Measurements from ENCODE around the gene SLC44A2. TPM values are rescaled to one million over a fixed set of nuclear protein-coding genes. Genes with fewer than 3 reads are reported as not detected.
A peak's percentile ranks its signal among the peaks of the same experiment; 100 is the strongest.

Gene SLC44A2
- total RNA-seq, 1 donor from 2014 or later, result 41.2 TPM

DNA sequence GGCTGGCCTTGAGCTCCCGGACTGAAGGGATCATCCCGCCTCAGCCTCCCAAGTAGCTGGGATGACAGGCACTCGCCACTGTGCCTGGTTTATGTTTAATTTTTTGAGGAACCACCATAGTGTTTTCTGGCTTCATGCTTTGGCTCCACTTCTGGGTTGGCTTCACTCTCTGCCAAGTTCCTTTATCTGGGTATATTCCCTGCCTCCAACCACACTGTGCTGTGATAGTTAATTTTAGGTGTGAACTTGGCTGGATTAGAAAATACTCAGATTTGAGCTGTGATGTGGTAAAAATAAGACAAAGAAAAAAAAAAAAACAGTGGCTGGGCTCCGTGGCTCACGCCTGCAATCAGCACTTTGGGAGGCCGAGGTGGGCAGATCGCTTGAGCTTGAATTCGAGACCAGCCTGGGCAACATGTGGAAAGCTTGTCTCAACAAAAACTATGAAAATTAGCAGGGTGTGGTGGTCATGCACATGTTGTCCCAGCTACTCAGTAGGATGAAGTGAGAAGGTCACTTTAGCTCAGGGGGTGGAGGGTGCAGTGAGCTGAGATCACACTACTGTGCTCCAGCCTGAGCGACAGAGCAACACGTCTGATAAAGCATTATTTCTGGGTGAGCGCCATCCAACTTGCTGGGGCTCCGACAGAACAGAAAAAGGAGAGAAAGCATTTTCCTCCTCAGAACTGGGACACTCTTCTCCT, 21.3 kb downstream of the SLC44A2 start:
- no peaks in the 10 kb centered on the region for H3K27me3 ChIP-seq (ENCODE audit: control insufficient read depth in 3 of 3, insufficient read depth in 3 of 3, low read length in 3 of 3)
- H3K27ac ChIP-seq (ENCODE audit: low read depth, low read length), result no peak overlapping the region
- H3K4me3 ChIP-seq (ENCODE audit: low read length in 3 of 3), result no peak overlapping the region
- no peak overlapping the region for H3K9ac ChIP-seq (ENCODE audit: low read depth in 1 of 3, low read length in 3 of 3)
- H3K9me3 ChIP-seq (ENCODE audit: control insufficient read depth in 3 of 3, low read length in 3 of 3), result no peaks in the 10 kb centered on the region
- H3K36me3 ChIP-seq (ENCODE audit: control insufficient read depth in 3 of 3, insufficient read depth in 3 of 3, low read length in 3 of 3), result peaks cover 15 to 22% (median 15%) of the 10 kb centered on the region in 3 donors
- peaks cover 19 to 24% (median 20%) of the 10 kb centered on the region in 3 donors for H3K4me1 ChIP-seq (ENCODE audit: control insufficient read depth in 3 of 3, insufficient read depth in 3 of 3, low read length in 3 of 3)

DNA sequence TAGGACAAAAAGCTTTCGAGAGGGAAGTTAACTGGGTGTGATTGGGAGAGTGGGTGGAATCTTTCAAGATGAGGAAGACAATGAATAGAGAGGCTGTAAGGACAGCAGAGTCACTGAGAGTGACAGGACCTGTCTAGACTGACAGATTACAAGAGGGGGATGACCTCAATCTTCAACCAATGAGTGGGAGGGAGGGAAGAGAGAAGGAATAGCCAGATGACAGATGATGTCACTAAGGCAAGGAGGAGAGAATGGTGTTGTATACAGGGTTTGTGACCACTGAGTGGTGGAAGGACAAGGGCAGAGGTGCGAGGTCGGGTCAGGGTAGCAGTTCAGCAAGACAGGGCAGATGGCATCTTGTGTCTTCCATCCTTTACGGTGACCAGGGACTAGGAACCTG, 23.0 kb downstream of the SLC44A2 start:
- H3K9ac ChIP-seq (ENCODE audit: low read depth in 1 of 3, low read length in 3 of 3), result no peak overlapping the region
- no peak overlapping the region for H3K4me3 ChIP-seq (ENCODE audit: low read length in 3 of 3)
- no peak overlapping the region for H3K27ac ChIP-seq (ENCODE audit: low read depth, low read length)
- H3K27me3 ChIP-seq (ENCODE audit: control insufficient read depth in 3 of 3, insufficient read depth in 3 of 3, low read length in 3 of 3), result no peaks in the 10 kb centered on the region
- no peaks in the 10 kb centered on the region for H3K9me3 ChIP-seq (ENCODE audit: control insufficient read depth in 3 of 3, low read length in 3 of 3)
- peaks cover 8 to 11% (median 8%) of the 10 kb centered on the region in 3 donors for H3K36me3 ChIP-seq (ENCODE audit: control insufficient read depth in 3 of 3, insufficient read depth in 3 of 3, low read length in 3 of 3)
- peaks cover 19 to 29% (median 23%) of the 10 kb centered on the region in 3 donors for H3K4me1 ChIP-seq (ENCODE audit: control insufficient read depth in 3 of 3, insufficient read depth in 3 of 3, low read length in 3 of 3)

DNA sequence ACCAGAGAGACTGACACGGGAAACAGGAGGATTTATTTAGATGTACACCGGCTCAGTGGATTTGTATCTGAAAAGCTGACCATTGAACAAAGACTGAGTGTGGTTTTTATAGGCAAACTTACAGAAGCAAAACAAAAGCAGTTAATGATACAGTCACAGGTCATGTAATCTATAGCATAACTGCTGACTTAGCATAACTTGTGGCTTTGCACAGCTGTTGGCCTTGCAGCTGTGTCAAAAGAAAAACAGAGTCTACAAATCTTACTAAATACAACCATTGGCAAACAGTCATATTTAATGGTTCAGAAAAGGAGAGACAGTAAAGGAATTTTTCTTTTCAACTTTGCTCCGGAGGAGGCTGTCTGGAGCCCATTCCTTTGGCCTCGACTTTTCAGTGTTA, 26.5 kb downstream of the SLC44A2 start:
- H3K4me1 ChIP-seq (ENCODE audit: control insufficient read depth in 3 of 3, insufficient read depth in 3 of 3, low read length in 3 of 3), result peaks cover 23 to 31% (median 26%) of the 10 kb centered on the region in 3 donors
- H3K9ac ChIP-seq (ENCODE audit: low read depth in 1 of 3, low read length in 3 of 3), result peak overlapping the region in 1 of 3 donors; percentile 28
- H3K4me3 ChIP-seq (ENCODE audit: low read length in 3 of 3), result no peak overlapping the region
- H3K9me3 ChIP-seq (ENCODE audit: control insufficient read depth in 3 of 3, low read length in 3 of 3), result no peaks in the 10 kb centered on the region
- H3K27me3 ChIP-seq (ENCODE audit: control insufficient read depth in 3 of 3, insufficient read depth in 3 of 3, low read length in 3 of 3), result no peaks in the 10 kb centered on the region
- no peak overlapping the region for H3K27ac ChIP-seq (ENCODE audit: low read depth, low read length)
- H3K36me3 ChIP-seq (ENCODE audit: control insufficient read depth in 3 of 3, insufficient read depth in 3 of 3, low read length in 3 of 3), result peaks cover 4 to 6% (median 4%) of the 10 kb centered on the region in 3 donors

DNA sequence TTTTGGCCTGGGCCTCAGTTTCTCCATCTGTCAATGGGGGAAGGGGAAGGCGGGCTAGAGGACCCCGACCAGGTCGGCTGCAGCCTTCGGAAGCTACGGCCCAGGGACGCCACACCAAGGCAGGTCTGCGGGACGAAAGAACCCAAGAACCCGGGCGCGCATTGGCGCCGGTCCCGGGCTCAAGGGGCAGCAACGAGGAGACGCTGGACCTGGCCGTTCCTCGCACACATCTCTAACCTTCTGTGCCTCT, 28.1 kb downstream of the SLC44A2 start:
- Histone ChIP-seq H3K4me3 (ENCODE audit: low read length in 3 of 3) (peak overlapping the region; percentile 96 to 99 (median 99)), H3K36me3 (ENCODE audit: control insufficient read depth in 3 of 3, insufficient read depth in 3 of 3, low read length in 3 of 3) (peaks cover 4 to 6% (median 4%) of the 10 kb centered on the region in 3 donors), H3K4me1 (ENCODE audit: control insufficient read depth in 3 of 3, insufficient read depth in 3 of 3, low read length in 3 of 3) (peaks cover 24 to 31% (median 26%) of the 10 kb centered on the region in 3 donors), H3K27ac (ENCODE audit: low read depth, low read length) (peak overlapping the region; percentile 100), H3K9me3 (ENCODE audit: control insufficient read depth in 3 of 3, low read length in 3 of 3) (no peaks in the 10 kb centered on the region), H3K9ac (ENCODE audit: low read depth in 1 of 3, low read length in 3 of 3) (peak overlapping the region; percentile 100), H3K27me3 (ENCODE audit: control insufficient read depth in 3 of 3, insufficient read depth in 3 of 3, low read length in 3 of 3) (no peaks in the 10 kb centered on the region)

GRCh38 chr19:10653732-10654609, 28.6 kb downstream of the SLC44A2 start, which contains the start of gene ILF3:
Gene ILF3, plus strand, starts transcription at chr19:10654346. Its CDS starts 16,260 bp downstream, at chr19:10670606.
- Histone ChIP-seq H3K4me3 (ENCODE audit: low read length in 3 of 3) (peak within 1 kb of the TSS; percentile 96 to 99 (median 99)), H3K4me1 (ENCODE audit: control insufficient read depth in 3 of 3, insufficient read depth in 3 of 3, low read length in 3 of 3) (peaks cover 25 to 31% (median 26%) of the 10 kb centered on the region in 3 donors), H3K9me3 (ENCODE audit: control insufficient read depth in 3 of 3, low read length in 3 of 3) (no peaks in the 10 kb centered on the region), H3K27ac (ENCODE audit: low read depth, low read length) (peak within 1 kb of the TSS; percentile 100), H3K9ac (ENCODE audit: low read depth in 1 of 3, low read length in 3 of 3) (peak within 1 kb of the TSS; percentile 100), H3K36me3 (ENCODE audit: control insufficient read depth in 3 of 3, insufficient read depth in 3 of 3, low read length in 3 of 3) (peaks cover 4 to 6% (median 4%) of the 10 kb centered on the region in 3 donors), H3K27me3 (ENCODE audit: control insufficient read depth in 3 of 3, insufficient read depth in 3 of 3, low read length in 3 of 3) (no peaks in the 10 kb centered on the region)

DNA sequence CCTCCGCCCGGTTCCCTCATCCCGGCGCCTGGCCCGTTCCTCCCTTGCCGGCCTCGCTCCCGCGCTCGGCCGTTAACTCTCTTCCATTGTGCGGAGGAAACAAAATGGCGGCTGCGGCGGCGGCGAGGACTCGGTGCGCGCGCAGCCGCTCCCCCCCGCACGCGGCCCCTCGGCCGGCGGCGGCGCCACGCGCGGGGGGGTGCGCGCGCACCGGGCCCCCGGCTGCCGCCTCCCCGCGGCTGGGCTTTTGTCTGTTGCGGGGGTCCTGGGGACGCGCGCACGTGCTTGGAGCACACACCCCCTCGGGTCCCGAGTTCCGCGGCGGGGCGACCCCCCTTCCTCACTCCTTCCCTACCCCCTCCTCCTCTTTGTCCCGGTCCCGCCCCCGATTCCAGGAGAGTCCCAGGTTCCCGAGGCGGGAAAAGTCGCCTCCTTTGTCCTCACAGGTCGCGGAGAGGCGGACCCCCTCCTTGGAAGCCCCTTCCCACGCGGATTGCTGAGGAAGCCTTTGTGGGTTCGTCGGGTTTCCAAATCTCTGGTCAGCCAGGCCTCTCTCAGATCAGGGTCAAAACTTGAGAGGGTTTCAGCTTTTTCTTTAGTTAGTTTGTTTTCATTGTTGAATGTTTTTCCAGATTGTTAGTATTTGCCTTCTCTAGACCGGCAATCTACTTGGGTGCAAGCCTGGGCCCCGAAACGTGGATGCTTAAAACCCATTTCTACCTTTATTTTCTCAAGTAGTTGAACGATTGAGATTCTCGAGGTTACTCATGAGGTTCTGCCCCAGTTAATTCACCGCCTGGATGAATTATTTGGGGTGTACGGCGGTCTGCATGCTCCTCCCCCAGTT, 29.5 kb downstream of the SLC44A2 start:
- Histone ChIP-seq H3K9ac (ENCODE audit: low read depth in 1 of 3, low read length in 3 of 3) (peak overlapping the region; percentile 70 to 82 (median 77)), H3K4me3 (ENCODE audit: low read length in 3 of 3) (peak overlapping the region; percentile 77 to 82 (median 80)), H3K36me3 (ENCODE audit: control insufficient read depth in 3 of 3, insufficient read depth in 3 of 3, low read length in 3 of 3) (peaks cover 4 to 6% (median 4%) of the 10 kb centered on the region in 3 donors), H3K27me3 (ENCODE audit: control insufficient read depth in 3 of 3, insufficient read depth in 3 of 3, low read length in 3 of 3) (no peaks in the 10 kb centered on the region), H3K9me3 (ENCODE audit: control insufficient read depth in 3 of 3, low read length in 3 of 3) (no peaks in the 10 kb centered on the region), H3K4me1 (ENCODE audit: control insufficient read depth in 3 of 3, insufficient read depth in 3 of 3, low read length in 3 of 3) (peaks cover 26 to 32% (median 29%) of the 10 kb centered on the region in 3 donors), H3K27ac (ENCODE audit: low read depth, low read length) (peak overlapping the region; percentile 94)

DNA sequence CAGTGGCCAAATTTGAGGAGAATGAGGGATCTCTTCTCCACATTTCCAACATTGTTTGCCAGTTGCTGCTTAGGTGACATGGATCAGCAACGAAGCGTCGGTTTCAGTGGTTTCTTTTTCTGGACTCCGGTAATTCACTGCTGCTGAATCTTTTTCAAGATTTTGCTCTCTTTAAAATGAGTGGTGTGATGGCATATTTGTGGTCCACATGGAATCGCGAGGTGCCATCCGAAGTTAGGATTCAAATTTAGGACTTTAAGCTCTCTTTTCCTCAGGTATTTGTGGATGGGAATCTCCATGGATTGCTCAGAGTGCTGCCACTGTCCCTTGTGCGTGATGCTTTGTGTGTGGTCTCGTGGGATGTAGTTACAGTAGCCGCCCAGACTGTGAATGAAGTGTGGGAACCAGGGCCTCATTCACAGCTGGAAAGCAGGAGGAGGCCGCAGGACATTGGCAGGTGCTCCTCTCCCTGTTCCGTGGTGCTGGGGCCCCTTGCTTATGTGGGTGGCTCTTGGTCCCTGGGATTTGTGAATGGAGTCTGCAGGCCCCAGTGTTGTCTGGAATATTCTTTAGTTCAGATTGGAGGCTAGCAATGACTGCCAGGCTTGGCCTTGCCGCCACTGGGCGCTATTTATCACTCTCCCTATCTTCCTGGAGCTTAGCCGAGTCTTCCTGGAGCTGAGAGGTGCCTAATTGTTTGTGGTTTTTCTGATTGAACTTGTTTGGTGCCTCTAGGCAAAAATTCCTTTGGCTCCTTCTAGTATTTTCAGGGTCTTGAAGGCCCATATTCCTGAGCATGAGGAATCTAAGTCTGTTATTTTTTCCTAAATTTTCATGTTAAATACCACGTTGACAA, 30.3 kb downstream of the SLC44A2 start:
- Histone ChIP-seq H3K4me3 (ENCODE audit: low read length in 3 of 3) (peak overlapping the region; percentile 77 to 82 (median 80)), H3K9ac (ENCODE audit: low read depth in 1 of 3, low read length in 3 of 3) (peak overlapping the region; percentile 70 to 82 (median 77)), H3K9me3 (ENCODE audit: control insufficient read depth in 3 of 3, low read length in 3 of 3) (no peaks in the 10 kb centered on the region), H3K27me3 (ENCODE audit: control insufficient read depth in 3 of 3, insufficient read depth in 3 of 3, low read length in 3 of 3) (no peaks in the 10 kb centered on the region), H3K27ac (ENCODE audit: low read depth, low read length) (peak overlapping the region; percentile 94), H3K36me3 (ENCODE audit: control insufficient read depth in 3 of 3, insufficient read depth in 3 of 3, low read length in 3 of 3) (peaks cover 4 to 6% (median 6%) of the 10 kb centered on the region in 3 donors), H3K4me1 (ENCODE audit: control insufficient read depth in 3 of 3, insufficient read depth in 3 of 3, low read length in 3 of 3) (peaks cover 26 to 35% (median 34%) of the 10 kb centered on the region in 3 donors)

GRCh38 chr19:10660346-10660745, 35.0 kb downstream of the SLC44A2 start:
- Histone ChIP-seq H3K27ac (ENCODE audit: low read depth, low read length) (no peak overlapping the region), H3K9me3 (ENCODE audit: control insufficient read depth in 3 of 3, low read length in 3 of 3) (no peaks in the 10 kb centered on the region), H3K4me1 (ENCODE audit: control insufficient read depth in 3 of 3, insufficient read depth in 3 of 3, low read length in 3 of 3) (peaks cover 22 to 29% (median 25%) of the 10 kb centered on the region in 3 donors), H3K4me3 (ENCODE audit: low read length in 3 of 3) (no peak overlapping the region), H3K36me3 (ENCODE audit: control insufficient read depth in 3 of 3, insufficient read depth in 3 of 3, low read length in 3 of 3) (peaks cover 0 to 3% (median 2%) of the 10 kb centered on the region in 3 donors), H3K9ac (ENCODE audit: low read depth in 1 of 3, low read length in 3 of 3) (no peak overlapping the region), H3K27me3 (ENCODE audit: control insufficient read depth in 3 of 3, insufficient read depth in 3 of 3, low read length in 3 of 3) (no peaks in the 10 kb centered on the region)

DNA sequence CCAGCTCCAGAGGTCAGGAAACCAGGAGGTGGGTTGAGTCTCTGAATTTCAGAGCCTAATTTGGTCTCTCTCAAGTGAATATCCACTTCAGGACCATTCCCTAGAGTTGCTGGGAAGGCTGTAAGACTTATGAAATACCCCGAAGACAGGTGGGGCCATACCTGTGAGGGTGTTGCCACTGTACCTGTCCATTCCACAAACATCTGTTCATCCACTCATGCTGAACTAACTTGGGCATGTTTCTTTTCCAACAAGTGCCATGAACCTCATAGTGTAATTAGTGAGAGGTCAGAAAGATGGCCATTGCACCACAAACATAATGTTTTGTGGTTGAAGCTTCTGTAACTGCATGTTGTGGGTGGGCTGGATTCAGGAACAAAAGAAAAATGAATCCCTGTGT, 36.6 kb downstream of the SLC44A2 start:
- Histone ChIP-seq H3K4me3 (ENCODE audit: low read length in 3 of 3) (no peak overlapping the region), H3K27me3 (ENCODE audit: control insufficient read depth in 3 of 3, insufficient read depth in 3 of 3, low read length in 3 of 3) (no peaks in the 10 kb centered on the region), H3K9me3 (ENCODE audit: control insufficient read depth in 3 of 3, low read length in 3 of 3) (no peaks in the 10 kb centered on the region), H3K27ac (ENCODE audit: low read depth, low read length) (no peak overlapping the region), H3K9ac (ENCODE audit: low read depth in 1 of 3, low read length in 3 of 3) (no peak overlapping the region), H3K36me3 (ENCODE audit: control insufficient read depth in 3 of 3, insufficient read depth in 3 of 3, low read length in 3 of 3) (peaks cover 0 to 4% (median 3%) of the 10 kb centered on the region in 3 donors), H3K4me1 (ENCODE audit: control insufficient read depth in 3 of 3, insufficient read depth in 3 of 3, low read length in 3 of 3) (peaks cover 13 to 17% (median 14%) of the 10 kb centered on the region in 3 donors)
